Measurements from ENCODE around the gene GTF2H2C.
"Not testable (repeated sequence)": the region's sequence is repeated elsewhere in the genome, so short reads cannot be mapped to it uniquely, and the experiment has no call there.

DNA sequence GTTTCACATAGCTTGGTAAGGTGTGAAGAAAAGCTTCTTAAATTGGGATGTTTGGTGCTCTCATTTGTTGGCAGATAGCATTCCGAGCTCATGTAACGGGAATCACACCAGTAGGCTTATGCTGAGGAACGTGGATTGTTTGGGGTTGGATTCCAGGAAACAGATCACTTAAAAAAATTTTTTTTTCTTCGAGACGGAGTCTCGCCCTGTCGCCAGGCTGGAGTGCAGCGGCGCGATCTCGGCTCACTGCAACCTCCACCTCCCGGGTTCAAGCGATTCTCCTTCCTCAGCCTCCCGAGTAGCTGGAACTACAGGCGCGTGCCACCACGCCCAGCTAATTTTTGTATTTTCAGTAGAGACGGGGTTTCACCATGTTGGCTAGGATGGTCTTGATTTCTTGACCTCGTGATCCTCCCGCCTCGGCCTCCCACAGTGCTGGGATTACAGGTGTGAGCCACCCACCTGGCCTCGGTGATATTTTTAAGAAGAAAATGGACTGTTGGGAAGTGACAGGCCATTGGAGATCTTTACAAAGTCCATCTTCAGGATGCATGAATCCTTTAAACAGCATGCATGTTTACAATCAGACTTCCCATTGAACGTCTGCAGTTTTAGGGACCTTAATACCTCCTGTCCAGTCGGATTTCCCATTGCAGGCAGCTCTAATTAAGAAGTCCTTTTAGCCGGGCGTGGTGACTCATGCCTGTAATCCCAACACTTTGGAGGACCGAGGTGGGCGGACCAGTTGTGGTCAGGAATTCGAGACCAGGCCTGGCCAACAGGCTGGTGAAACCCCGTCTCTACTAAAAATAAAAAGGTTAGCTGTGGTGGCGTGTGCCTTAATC, 818 bp downstream of the GTF2H2C start:
- TF ChIP-seq, protein P1, sequence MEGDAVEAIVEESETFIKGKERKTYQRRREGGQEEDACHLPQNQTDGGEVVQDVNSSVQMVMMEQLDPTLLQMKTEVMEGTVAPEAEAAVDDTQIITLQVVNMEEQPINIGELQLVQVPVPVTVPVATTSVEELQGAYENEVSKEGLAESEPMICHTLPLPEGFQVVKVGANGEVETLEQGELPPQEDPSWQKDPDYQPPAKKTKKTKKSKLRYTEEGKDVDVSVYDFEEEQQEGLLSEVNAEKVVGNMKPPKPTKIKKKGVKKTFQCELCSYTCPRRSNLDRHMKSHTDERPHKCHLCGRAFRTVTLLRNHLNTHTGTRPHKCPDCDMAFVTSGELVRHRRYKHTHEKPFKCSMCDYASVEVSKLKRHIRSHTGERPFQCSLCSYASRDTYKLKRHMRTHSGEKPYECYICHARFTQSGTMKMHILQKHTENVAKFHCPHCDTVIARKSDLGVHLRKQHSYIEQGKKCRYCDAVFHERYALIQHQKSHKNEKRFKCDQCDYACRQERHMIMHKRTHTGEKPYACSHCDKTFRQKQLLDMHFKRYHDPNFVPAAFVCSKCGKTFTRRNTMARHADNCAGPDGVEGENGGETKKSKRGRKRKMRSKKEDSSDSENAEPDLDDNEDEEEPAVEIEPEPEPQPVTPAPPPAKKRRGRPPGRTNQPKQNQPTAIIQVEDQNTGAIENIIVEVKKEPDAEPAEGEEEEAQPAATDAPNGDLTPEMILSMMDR (IDR thresholded peaks at IDR 0.05): not testable (repeated sequence)
- TF ChIP-seq EP300, POLR2A (IDR thresholded peaks at IDR 0.05): not testable (repeated sequence)
